Left lobe of liver (tissue), 2 donors: ENCODE measurements around the gene PCNP. TPM values are rescaled to one million over a fixed set of nuclear protein-coding genes. Genes with fewer than 3 reads are reported as not detected.
"Not testable (repeated sequence)": the region's sequence is repeated elsewhere in the genome, so short reads cannot be mapped to it uniquely, and the experiment has no call there.

Experiments used
- ATAC-seq: fragments of 200-7000 bp; cut with Tn5 transposase; one replicate; pipeline ENCODE4 v1.9.1; 2020; ENCODE audit warnings: mild to moderate bottlenecking, moderate library complexity
- DNase-seq: peaks from one replicate; pipeline ENCODE4 v3.0.0-alpha.2; 2020; ENCODE audit warnings: low spot score
- total RNA-seq: library from RNA; stranded (reverse); gene quantifications from one replicate; pipeline ENCODE4 v1.2.1, GENCODE V29; 2021
- donor health status: DM: no; HTN: no; CAD: no; lungs with moderate emphysema.
- donor health status: DM: no; HTN: yes; CAD: no.

Gene PCNP
- total RNA-seq, 1 donor from 2014 or later: 39.1 TPM

DNA sequence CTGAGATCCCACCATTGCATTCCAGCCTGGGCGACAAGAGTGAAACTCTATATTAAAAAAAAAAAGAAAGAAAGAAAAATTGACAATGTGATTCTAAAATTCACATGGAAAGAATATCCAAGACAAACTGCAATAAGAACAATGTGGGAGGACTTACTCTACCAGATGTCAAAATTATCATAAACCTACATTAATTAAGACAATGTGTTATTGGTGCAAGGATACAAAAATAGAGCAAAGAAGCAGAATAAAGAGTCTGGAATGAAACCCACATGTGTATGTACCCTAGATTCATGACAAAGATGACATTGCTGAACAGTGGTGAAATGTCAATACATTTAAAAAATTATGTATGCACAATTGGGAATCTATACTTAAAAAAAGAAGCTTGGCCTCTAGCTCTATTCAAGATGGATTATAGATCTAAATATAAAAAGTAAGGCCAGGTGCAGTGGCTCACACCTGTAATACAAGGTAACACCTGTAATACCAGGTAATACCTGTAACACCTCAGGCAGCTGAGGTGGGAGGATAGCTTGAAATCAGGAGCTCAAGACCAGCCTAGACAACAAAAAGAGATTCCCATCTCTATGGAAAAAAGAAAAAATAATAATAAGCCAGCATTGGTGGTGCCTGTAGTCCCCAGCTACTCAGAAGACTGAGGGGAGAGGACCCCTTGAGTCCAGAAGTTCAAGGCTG, 57.3 kb downstream of the PCNP start:
- ATAC-seq (no peak), DNase-seq (no peak)

- not testable (repeated sequence) for DNase-seq, ATAC-seq
Measured at GRCh38 chr3:101631959-101632358, 58.0 kb downstream of the PCNP start.

GRCh38 chr3:101632586-101632985, 58.6 kb downstream of the PCNP start:
- DNase-seq (no peak), ATAC-seq (no peak)

GRCh38 chr3:101633186-101633585, 59.2 kb downstream of the PCNP start:
- no peak for DNase-seq
- ATAC-seq: no peak

GRCh38 chr3:101634591-101635196, 60.7 kb downstream of the PCNP start:
- DNase-seq: no peak
- no peak for ATAC-seq

DNA sequence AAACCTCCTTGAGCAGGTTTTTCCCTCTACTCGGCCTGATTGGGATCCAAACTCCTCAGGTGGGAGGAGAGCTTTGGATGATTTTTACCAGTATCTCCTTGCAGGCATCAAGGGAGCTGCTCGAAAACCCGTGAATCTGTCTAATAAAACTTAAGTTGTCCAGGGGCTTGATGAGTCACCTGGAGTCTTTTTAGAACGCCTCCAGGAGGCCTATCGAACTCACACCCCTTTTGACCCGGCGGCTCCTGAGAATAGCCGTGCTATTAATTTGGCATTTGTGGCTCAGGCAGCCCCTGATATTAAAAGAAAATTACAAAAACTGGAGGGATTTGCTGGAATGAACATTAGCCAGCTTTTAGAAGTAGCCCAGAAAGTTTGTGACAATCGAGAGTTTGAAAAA, 61.4 kb downstream of the PCNP start:
- ATAC-seq (no peak), DNase-seq (no peak)

- ATAC-seq (peak; percentile 86), DNase-seq (no peak)
Measured at GRCh38 chr3:101635954-101636798, 62.2 kb downstream of the PCNP start.

GRCh38 chr3:101637451-101637850, 63.5 kb downstream of the PCNP start:
- ATAC-seq (no peak), DNase-seq (no peak)

GRCh38 chr3:101638261-101638745, 64.3 kb downstream of the PCNP start:
- ATAC-seq (no peak), DNase-seq (no peak)

DNA sequence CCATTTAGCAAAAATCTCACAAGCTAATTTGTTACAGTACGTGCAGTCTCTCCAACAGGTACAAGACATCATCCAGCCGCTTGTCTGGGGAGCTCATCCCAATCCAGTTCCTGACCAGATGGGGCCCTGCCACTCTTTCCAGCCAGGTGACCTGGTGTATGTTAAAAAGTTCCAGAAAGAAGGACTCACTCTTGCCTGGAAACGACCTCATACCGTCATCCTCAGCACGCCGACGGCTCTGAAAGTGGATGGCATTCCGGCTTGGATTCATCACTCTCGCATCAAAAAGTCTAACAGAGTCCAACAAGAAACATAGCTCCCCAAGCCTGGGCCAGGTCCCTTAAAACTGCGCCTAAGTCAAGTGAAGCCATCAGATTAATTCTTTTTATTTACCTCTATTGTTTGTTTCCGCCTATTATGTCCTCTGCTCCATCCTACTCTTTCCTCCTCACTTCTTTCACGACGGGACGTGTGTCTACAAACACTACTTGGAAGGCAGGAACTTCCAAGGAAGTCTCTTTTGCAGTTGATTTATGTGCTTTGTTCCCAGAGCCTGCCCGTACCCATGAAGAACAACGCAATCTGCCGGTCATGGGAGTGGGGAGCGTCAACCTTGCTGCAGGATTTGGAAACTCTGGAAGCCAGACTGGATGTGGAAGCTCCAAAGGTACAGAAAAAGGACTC, 65.4 kb downstream of the PCNP start:
- ATAC-seq (no peak), DNase-seq (no peak)

DNA sequence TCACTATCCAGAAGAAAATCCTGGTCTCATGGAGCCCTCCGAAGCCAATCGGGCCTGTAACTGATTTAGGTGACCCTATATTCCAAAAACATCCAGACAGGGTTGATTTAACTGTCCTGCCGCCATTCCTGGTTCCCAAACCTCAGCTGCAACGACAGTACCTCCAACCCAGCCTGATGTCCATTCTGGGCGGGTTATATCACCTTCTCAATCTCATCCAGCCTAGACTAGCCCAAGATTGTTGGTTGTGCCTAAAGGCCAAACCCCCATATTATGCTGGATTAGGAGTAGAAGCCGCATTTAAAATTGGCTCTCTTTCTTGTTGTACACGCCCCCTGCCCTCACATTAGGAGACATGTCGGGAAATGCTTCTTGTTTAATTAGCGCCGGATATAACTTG, 66.3 kb downstream of the PCNP start:
- DNase-seq (no peak), ATAC-seq (no peak)

DNA sequence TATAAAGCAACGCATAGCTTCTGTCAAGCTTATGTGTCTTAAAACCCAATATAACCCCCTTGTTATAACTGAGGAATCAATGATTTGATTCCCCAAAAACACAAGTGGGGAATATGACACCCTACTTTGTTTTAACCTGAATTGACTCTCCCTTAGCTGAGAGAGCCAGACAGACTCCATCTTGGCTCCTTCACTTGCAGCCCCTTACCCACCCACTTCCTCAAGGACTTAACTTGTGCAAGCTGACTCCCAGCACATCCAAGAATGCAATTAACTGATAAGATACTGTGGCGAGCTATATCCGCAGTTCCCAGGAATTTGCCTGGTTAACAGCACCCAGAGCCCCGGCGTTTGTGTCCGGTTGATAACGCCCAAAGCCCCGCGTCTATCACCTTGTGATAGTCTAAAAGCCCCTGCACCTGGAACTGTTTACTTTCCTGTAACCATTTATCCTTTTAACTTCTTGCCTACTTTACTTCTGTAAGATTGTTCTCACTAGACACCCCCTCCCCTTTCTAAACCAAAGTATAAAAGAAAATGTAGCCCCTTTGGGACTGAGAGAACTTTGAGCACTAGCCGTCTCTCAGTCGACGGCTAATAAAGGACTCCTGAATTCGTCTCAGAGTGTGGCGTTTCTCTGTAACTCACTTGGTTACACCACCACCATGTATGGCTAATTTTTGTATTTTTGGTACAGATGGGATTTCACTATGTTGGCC, 67.6 kb downstream of the PCNP start:
- ATAC-seq, DNase-seq: not testable (repeated sequence)

DNA sequence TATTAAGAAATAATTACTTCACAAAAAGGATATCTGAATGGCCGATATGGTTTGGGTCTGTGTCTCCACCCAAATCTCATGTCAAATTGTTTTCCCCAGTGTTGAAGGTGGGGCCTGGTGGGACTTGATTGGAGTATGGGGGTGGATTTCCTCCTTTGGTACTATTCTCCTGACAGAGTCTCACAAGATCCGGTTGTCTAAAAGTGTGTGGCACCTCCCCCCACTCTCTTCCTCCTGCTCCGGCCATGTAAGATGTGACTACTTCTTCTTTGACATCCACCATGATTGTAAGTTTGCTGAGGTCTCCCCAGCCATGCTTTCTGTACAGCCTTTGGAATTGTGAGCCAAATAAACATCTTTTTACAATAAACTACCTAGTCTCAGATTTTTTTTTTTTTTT, 68.5 kb downstream of the PCNP start:
- DNase-seq: no peak
- ATAC-seq: no peak

DNA sequence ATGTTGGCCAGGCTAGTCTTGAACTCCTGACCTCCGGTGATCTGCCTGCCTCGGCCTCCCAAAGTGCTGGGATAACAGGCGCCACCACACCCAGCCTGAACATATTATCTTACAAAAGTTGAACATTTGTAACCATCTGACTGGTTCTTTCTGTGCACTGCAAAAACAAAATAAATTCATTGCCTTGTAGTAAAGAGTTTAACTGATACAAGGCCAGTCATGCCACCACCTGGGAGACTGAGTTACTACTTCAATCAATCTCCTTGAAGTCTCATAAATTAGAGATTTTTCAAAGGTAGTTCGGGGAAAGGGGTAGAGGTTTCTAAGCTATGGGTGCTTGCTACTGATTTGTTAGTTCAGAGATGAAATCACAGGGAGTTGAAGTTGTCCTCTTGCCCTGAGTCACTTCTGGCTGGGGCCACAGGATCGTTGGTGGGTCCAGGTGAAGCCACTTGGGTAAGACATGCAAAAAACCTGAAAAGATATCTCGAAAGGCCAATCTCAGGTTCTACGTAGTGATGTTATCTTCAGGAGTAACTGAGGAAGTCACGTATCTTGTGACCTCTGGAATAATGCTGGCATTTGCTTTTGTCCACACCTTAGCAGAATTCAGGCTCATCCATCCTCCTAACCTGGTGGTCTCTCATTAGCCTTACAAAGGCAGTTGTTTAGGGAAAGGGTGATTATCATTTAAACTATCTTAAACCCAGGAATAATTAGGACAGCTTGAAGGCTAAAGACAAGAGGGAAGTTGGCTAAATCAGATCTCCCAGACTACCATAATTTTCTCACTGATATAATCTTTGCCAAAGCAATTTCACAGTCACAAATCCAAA, 69.2 kb downstream of the PCNP start:
- ATAC-seq (no peak), DNase-seq (no peak)

Other genes with a start within 250 kb of the PCNP start
- 3.6 TPM for gene SENP7, start 61.0 kb upstream of the PCNP start, total RNA-seq
- 9.1 TPM for gene TRMT10C, start 12.3 kb upstream of the PCNP start, total RNA-seq
- gene ZBTB11, start 103.0 kb downstream of the PCNP start, total RNA-seq: 6.0 TPM
- gene RPL24, start 112.5 kb downstream of the PCNP start, total RNA-seq: 344 TPM
- gene CEP97, start 150.4 kb downstream of the PCNP start, total RNA-seq: 2.1 TPM
- 1.3 TPM for gene NXPE3, start 205.0 kb downstream of the PCNP start, total RNA-seq